AML-193 (cell line): Measurements from ENCODE around the gene PGA5.

Experiments used
- DNase-seq, 2 experiments: peaks; one replicate each; lab custom pipeline; 2025; lab: John Stamatoyannopoulos, UW

The PGA5 gene

DNA sequence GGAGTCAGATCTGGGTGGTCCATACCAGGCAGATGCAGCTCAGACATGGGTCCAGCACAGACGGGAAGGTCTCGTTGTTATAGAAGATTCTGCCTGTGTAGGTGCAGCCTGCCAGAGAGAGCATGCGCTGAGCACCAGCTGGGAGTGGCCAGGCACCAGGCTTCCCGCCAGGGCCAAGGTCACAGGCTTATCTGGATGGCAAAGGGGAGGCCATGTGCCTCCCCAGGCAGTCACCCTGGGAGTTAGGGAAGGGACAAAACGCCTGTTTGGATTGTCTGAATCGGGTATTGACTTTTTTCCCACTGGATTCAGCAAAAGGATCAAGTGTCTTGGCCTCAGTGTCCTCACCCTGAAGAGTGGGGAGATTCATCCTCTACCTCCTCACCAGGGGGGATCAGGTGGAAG is 26.5 kb downstream of the PGA5 start:
- DNase-seq, result no peak

DNA sequence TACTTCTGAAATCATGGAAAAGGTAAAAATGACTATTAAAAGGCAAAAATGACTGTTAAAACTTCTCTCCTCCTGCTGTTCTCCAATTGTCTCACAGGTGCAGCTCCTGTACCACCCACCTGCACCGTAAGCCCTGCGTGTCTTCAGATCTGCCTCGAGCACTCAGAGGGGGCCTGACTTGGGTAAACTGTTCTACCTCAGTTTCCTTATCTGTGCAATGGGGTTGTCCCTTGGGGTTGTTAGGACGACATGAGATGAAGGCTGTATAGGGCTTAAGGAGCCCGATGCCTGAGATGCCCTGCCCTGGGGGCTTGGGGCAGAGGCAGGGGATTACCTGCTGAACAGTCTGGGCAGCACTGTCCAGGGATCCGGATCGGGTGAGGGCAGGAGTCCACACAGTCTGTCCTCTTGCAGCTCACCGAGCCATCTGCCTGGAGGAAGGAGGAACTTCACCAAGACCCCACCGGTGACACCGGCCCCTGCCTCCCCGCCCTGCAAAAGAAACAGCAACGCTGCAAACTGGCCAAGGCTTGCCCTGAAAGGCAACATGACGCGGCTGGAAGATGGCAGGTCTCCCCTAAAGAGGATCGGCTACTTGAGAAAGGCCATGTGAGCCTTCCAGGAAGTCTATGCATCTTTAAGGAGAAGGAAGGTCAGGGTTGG is 27.7 kb downstream of the PGA5 start:
- no peak for DNase-seq

GRCh38 chr11:61270354-61271076 is 29.5 kb downstream of the PGA5 start:
- no peak for DNase-seq

- no peak for DNase-seq
These were observed 31.8 kb downstream of the PGA5 start for GRCh38 chr11:61272731-61273130.

GRCh38 chr11:61273178-61274078 is 32.5 kb downstream of the PGA5 start:
- DNase-seq, result no peak

GRCh38 chr11:61274084-61274483 is 33.1 kb downstream of the PGA5 start:
- DNase-seq, result no peak

GRCh38 chr11:61275191-61275590 is 34.2 kb downstream of the PGA5 start:
- DNase-seq, result no peak

DNA sequence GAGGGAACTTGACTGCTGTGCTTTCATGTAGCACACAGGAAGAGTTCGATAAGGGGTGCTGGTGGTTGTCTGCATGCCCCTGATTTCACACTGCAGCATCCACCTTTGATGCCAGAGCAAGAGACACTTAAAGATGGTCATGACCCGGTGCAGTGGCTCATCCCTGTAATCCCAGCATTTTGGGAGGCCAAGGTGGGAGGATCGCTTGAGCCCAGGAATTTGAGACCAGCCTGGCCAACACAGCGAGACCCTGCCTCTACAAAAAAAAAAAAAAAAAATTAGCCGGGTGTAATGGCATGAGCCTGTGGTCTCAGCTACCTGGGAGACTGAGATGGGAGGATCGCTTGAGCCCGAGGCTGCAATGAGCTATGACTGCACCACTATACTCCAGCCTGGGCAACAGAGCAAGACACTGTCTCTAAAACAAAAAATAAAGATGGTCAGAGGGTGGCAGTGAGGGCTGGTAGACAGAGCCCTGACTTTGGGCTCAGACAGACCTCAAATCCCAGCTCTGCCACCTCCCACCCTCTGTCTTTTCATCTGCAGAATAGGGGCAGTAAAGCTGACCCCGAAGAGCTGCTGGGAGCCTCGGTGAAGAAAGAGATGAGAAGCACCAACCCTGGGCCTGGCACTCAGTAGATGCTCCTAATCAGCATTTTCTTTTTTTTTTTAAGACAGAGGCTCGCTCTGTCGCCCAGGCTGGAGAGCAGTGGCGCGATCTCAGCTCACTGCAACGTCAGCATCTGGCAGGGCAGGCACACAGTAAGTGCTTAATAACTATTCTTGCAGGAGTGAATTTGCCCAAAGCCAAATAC is 36.4 kb downstream of the PGA5 start:
- DNase-seq, result no peak

DNA sequence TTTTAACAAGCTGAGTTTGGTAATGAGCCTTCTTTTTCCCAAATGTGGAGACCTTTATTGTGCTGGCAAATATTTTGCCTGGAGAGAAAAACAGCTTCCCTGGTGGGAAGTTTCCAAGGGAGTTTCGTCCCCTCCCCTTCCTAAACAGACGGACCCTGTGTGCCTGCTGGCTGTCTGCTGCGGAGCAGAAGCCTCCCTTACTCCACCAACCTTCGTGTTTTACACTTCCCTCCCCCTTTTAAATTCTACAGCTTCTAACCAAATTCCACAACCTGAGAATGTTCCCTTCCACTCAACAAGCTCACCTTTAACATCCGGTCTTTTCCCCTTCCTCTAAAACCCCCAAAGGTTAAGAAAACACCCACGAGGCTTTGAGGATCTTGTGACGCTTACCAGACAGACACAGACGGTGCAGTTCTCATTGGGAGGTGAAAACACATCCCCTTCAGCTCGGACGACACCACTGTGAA is 37.1 kb downstream of the PGA5 start:
- no peak for DNase-seq

- no peak for DNase-seq
These were observed 39.1 kb downstream of the PGA5 start for GRCh38 chr11:61279934-61280659.

DNA sequence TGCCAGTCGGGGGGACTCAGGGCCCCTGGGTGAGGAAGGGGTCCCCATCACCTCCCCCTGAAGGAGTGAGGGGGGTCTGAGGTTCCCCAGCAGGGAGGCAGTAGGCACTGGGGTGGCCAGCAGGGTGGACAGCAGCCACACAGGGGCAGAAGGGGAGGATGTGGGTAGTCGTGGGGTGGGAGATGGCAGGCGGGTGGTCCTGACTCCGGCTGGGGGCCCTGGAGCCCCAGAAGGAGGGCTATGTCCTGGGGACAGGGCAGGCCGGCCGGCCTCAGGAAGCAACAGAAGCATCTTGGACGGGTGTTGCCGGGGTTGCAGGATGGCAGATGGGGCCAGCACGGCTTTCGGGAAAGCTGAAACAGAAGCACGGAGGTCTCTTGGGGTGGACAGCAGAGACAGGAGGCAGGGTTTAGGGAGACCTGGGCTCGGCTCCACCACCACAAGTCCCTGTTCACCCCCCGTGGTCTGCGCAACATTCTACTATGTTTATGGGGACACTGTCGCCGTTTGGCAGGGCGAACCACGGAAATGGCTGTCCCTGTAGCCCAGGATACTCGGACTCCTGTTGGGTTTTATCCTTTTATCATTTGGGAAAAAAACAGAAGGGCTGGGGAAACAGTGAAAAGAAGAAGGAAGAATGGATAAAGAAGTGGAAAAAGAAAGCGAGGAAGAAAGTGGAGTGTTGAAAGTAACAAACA is 40.1 kb downstream of the PGA5 start:
- no peak for DNase-seq

GRCh38 chr11:61281581-61282250 is 40.7 kb downstream of the PGA5 start:
- no peak for DNase-seq

DNA sequence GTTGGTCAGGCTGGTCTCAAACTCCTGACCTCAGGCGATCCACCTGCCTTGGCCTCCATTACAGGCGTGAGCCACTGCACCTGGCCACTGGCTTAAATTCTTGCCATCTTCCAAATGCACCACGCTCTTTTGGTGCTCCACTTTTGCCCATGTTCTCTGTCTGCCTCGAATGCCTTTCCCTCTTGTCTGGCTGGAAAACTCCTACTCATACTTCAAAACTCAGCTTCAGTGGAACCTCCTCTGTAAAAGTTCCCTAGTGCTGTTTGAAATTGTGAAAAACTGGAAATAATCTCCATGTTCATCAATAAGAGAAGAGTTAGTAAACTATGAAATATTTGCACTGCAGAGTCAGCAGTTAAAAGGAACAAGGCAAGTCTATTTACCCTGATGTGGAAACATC is 42.6 kb downstream of the PGA5 start:
- DNase-seq, result no peak

GRCh38 chr11:61287338-61287977 is 46.5 kb downstream of the PGA5 start:
- DNase-seq, result no peak

DNA sequence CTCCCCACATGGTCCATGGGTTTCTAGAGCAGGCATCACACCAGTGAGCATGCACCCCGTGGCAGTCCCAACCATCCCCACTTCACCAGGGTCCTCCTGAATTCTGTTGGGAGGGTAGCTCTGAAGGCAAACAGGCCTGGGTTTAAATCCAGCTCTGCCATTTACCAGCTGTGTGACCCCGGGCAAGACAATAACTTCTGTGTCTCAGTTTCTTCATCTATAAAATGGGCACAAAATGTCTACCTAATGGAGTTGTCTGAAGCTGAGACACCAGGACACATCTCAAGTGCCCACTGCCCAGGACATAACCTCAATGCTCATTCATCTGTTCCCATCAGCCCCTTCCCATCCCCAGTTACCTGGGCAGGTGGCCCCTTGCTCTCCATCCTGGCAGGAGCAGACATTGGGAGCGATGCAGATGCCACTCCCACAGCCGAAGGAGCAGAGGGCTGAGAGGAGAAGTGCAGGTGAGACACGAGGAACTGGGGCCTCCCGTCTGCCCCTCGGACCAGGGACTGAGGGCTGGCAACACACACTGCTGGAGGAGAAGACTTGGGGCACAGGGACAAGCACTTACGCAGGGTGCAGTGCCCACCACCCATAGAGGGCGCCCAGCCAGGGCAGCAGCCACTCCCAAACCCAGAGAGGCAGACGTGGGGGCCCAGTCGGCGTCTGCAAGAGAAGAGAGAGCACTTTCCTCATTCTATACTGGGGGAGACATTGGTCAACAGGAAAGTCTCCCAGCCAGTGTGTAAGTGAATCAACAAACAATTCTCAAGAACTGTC is 50.1 kb downstream of the PGA5 start:
- no peak for DNase-seq

DNA sequence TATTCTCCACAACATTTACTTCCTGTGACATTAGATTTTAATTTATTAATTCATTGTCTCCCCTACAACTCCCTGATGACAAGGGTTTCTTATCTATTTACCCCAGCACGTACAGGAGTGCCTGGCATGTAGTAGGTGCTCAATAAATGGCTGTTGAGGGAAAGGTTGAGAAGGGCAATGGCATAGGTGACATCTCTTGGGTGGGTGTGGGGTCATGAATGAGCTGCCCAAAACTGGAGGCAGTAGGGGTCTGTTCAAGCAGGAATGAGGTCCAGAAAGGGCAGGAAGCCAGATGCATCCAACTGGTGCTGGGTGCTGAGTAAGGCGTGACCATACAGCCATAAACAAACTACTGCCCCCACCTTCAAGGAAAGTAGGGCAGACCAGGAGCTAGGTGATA is 51.4 kb downstream of the PGA5 start:
- no peak for DNase-seq

GRCh38 chr11:61293867-61294716 is 53.1 kb downstream of the PGA5 start:
- no peak for DNase-seq
